GM18861 (cell line): ENCODE results near the gene AKT3.
"Not testable (repeated sequence)": the region's sequence is repeated elsewhere in the genome, so short reads cannot be mapped to it uniquely, and the experiment has no call there.

Experiments used
- ATAC-seq: cut with Tn5 transposase; IDR thresholded peaks from one replicate; pipeline ENCODE4 v1.9.1; 2021; ENCODE audit not compliant: unreplicated experiment

Gene AKT3

GRCh38 chr1:243842978-243843511 is 7.0 kb downstream of the AKT3 start:
- no peak for ATAC-seq

- ATAC-seq, result no peak
These were observed 7.9 kb downstream of the AKT3 start for GRCh38 chr1:243842161-243842560.

GRCh38 chr1:243841507-243841906 is 8.5 kb downstream of the AKT3 start:
- ATAC-seq, result no peak

GRCh38 chr1:243837907-243838535 is 12.0 kb downstream of the AKT3 start:
- ATAC-seq, result no peak

- ATAC-seq, result no peak
These were observed 15.9 kb downstream of the AKT3 start for GRCh38 chr1:243834130-243834529.

GRCh38 chr1:243831463-243831862 is 18.6 kb downstream of the AKT3 start:
- no peak for ATAC-seq

- ATAC-seq, result no peak
These were observed 22.8 kb downstream of the AKT3 start for GRCh38 chr1:243827206-243827605.

- ATAC-seq, result not testable (repeated sequence)
These were observed 25.1 kb downstream of the AKT3 start for GRCh38 chr1:243824907-243825306.

GRCh38 chr1:243821177-243821680 is 28.8 kb downstream of the AKT3 start:
- ATAC-seq, result no peak

GRCh38 chr1:243819438-243819839 is 30.6 kb downstream of the AKT3 start:
- no peak for ATAC-seq

- ATAC-seq, result no peak
These were observed 31.1 kb downstream of the AKT3 start for GRCh38 chr1:243818978-243819377.

GRCh38 chr1:243814718-243815117 is 35.3 kb downstream of the AKT3 start:
- ATAC-seq, result no peak

- ATAC-seq, result not testable (repeated sequence)
These were observed 42.7 kb downstream of the AKT3 start for GRCh38 chr1:243807346-243807745.

GRCh38 chr1:243806310-243806709 is 43.7 kb downstream of the AKT3 start:
- no peak for ATAC-seq

- ATAC-seq, result no peak
These were observed 47.3 kb downstream of the AKT3 start for GRCh38 chr1:243802736-243803135.

- ATAC-seq, result no peak
These were observed 48.7 kb downstream of the AKT3 start for GRCh38 chr1:243801378-243801777.

GRCh38 chr1:243799908-243800307 is 50.1 kb downstream of the AKT3 start:
- no peak for ATAC-seq

GRCh38 chr1:243798726-243799125 is 51.3 kb downstream of the AKT3 start:
- no peak for ATAC-seq

- no peak for ATAC-seq
These were observed 54.0 kb downstream of the AKT3 start for GRCh38 chr1:243796016-243796415.

GRCh38 chr1:243793298-243793697 is 56.7 kb downstream of the AKT3 start:
- ATAC-seq, result no peak

GRCh38 chr1:243792891-243793290 is 57.2 kb downstream of the AKT3 start:
- no peak for ATAC-seq

GRCh38 chr1:243792401-243792800 is 57.6 kb downstream of the AKT3 start:
- no peak for ATAC-seq
